HepG2 (cell line): ENCODE measurements around the gene ELAC1. TPM values are rescaled to one million over a fixed set of nuclear protein-coding genes. Genes with fewer than 3 reads are reported as not detected.
A peak's percentile ranks its signal among the peaks of the same experiment; 100 is the strongest.

Experiments used
- AFF4 ChIP-seq: sonication (generic); formaldehyde crosslinking; IDR thresholded peaks from 2 replicates; pipeline ENCODE4 v1.4.0; 2020; ENCODE audit warnings: missing genetic modification reagents
- ATF7-NPFF ChIP-seq: sonication (generic); formaldehyde crosslinking; IDR thresholded peaks from 2 replicates; pipeline ENCODE4 v1.8.1; 2023; ENCODE audit warnings: mild to moderate bottlenecking, low read depth, missing genetic modification reagents, moderate library complexity
- CBFB ChIP-seq: sonication (generic); formaldehyde crosslinking; IDR thresholded peaks from 2 replicates; pipeline ENCODE4 v1.4.0; 2020; ENCODE audit warnings: missing genetic modification reagents
- CBX5 ChIP-seq: sonication (generic); formaldehyde crosslinking; IDR thresholded peaks from 2 replicates; pipeline ENCODE4 v1.4.0; 2020; ENCODE audit warnings: missing genetic modification reagents, borderline replicate concordance
- KIAA2018 ChIP-seq: sonication (generic); formaldehyde crosslinking; IDR thresholded peaks from 2 replicates; pipeline ENCODE4 v1.5.0; 2020; ENCODE audit warnings: mild to moderate bottlenecking, missing genetic modification reagents, borderline replicate concordance
- SP2 ChIP-seq: sonication (generic); formaldehyde crosslinking; IDR thresholded peaks from 2 replicates; pipeline ENCODE4 v1.5.1; 2020; ENCODE audit warnings: mild to moderate bottlenecking, missing genetic modification reagents
- STAT5B ChIP-seq: sonication (generic); formaldehyde crosslinking; IDR thresholded peaks from 2 replicates; pipeline ENCODE4 v1.4.0; 2020; ENCODE audit warnings: missing genetic modification reagents
- TEF ChIP-seq: sonication (generic); formaldehyde crosslinking; IDR thresholded peaks from 2 replicates; pipeline ENCODE4 v1.5.0; 2020; ENCODE audit warnings: missing genetic modification reagents
- TRIM22 ChIP-seq: fragments of 450-650 bp; IDR thresholded peaks from 2 replicates; pipeline ENCODE4 v1.6.1; 2017
- ZFP90 ChIP-seq: sonication (generic); formaldehyde crosslinking; IDR thresholded peaks from 2 replicates; pipeline ENCODE4 v1.8.0; 2022; ENCODE audit warnings: missing genetic modification reagents, mild to moderate bottlenecking, inconsistent platforms, borderline replicate concordance
- ZNF784 ChIP-seq: sonication (generic); formaldehyde crosslinking; IDR thresholded peaks from 2 replicates; pipeline ENCODE4 v1.5.1; 2020; ENCODE audit warnings: missing genetic modification reagents, mild to moderate bottlenecking, borderline replicate concordance
- ZNF841 ChIP-seq: sonication (generic); formaldehyde crosslinking; IDR thresholded peaks from 2 replicates; pipeline ENCODE4 v1.8.1; 2023; ENCODE audit warnings: missing genetic modification reagents, borderline replicate concordance
- polyA plus RNA-seq, 8 experiments: library from polyadenylated mRNA; depleted of rRNA in 3 of 8; stranded (reverse) in 7 of 8; unstranded in 1 of 8; fragments of >200 nt; fragmentation: Illumina TruSeq in 4 of 8; extraction: Trizol in 4 of 8; gene quantifications; 2 replicates each; pipeline versions ENCODE4 v1.2.1 to v1.2.3, GENCODE V29; 2011 to 2016; ENCODE audit warnings: low read depth in 4 of 8, missing spikeins in 1 of 8, mixed read lengths in 1 of 8; ENCODE audit not compliant: insufficient read depth in 1 of 8
- total RNA-seq, 5 experiments: library from RNA; depleted of rRNA; stranded (reverse); fragments of >200 nt; fragmentation: Illumina TruSeq; extraction: Trizol; gene quantifications; 2 replicates each; pipeline ENCODE4 v1.2.3, GENCODE V29; 2016; ENCODE audit warnings: low read depth in 1 of 5

The ELAC1 gene
- total and polyA plus RNA-seq, 2 of the 13 experiments (the other 11 are each of a cell fraction or from before 2014, with no cell fraction given): 1.9 to 3.6 TPM

GRCh38 chr18:51029694-51030536, 62.1 kb downstream of the ELAC1 start, which contains the start of gene SMAD4 (continued):
- 0 out of 2 replicates have a peak, but pooled peaks have one; percentile 79 for TF ChIP-seq KIAA2018 (CRISPR knock-in tag)
- TF ChIP-seq SP2: no peak
- TF ChIP-seq ZFP90 (CRISPR knock-in tag): 0 out of 2 replicates have a peak, but pooled peaks have one; percentile 39
- 0 out of 2 replicates have a peak, but pooled peaks have one; percentile 75 for TF ChIP-seq ZNF841 (CRISPR knock-in tag)
- TF ChIP-seq ATF7-NPFF (CRISPR knock-in tag): peak; percentile 43; the same call in 1 of the 2 replicates
- no peak for TF ChIP-seq TRIM22
- no peak for TF ChIP-seq TEF (CRISPR knock-in tag)
- 0 out of 2 replicates have a peak, but pooled peaks have one; percentile 33 for TF ChIP-seq AFF4 (CRISPR knock-in tag)
- no peak for TF ChIP-seq ZNF784 (CRISPR knock-in tag)
- peak; percentile 53 for TF ChIP-seq CBFB (CRISPR knock-in tag)
- no peak for TF ChIP-seq STAT5B
- peak; percentile 58 for TF ChIP-seq CBX5
